GM12864 (cell line): Measurements from ENCODE around the gene OR51V1.
"Not testable (repeated sequence)": the region's sequence is repeated elsewhere in the genome, so short reads cannot be mapped to it uniquely, and the experiment has no call there.

Source experiments
- DNase-seq: peaks from one replicate; pipeline ENCODE4 v3.0.0-alpha.2; 2011; ENCODE audit warnings: low read depth
- H3K4me3 ChIP-seq: 2 replicates; pipeline ENCODE4 v1.5.1; 2011; ENCODE audit warnings: mild to moderate bottlenecking, low read depth, low read length, control low read depth
- CTCF ChIP-seq: IDR thresholded peaks from 2 replicates; pipeline ENCODE4 v1.5.1; 2011; ENCODE audit warnings: low read depth, mild to moderate bottlenecking, moderate library complexity, low read length, control low read depth, inconsistent platforms; ENCODE audit errors: missing control alignments

OR51V1 gene

GRCh38 chr11:5174934-5175333 lies 25.5 kb downstream of the OR51V1 start:
- H3K4me3 ChIP-seq = no peak overlapping the region
- no peak for DNase-seq

GRCh38 chr11:5171856-5172255 lies 28.6 kb downstream of the OR51V1 start:
- DNase-seq = no peak
- TF ChIP-seq CTCF = no peak
- H3K4me3 ChIP-seq = no peak overlapping the region

More at GRCh38 chr11:5174934-5175333, 25.5 kb downstream of the OR51V1 start:
- no peak for TF ChIP-seq CTCF

- H3K4me3 ChIP-seq, DNase-seq: not testable (repeated sequence)
Observed at GRCh38 chr11:5165898-5166297, 34.6 kb downstream of the OR51V1 start.

GRCh38 chr11:5164807-5165206 lies 35.7 kb downstream of the OR51V1 start:
- H3K4me3 ChIP-seq, DNase-seq: not testable (repeated sequence)

- DNase-seq, H3K4me3 ChIP-seq: not testable (repeated sequence)
Observed at GRCh38 chr11:5161045-5161444, 39.4 kb downstream of the OR51V1 start.

- H3K4me3 ChIP-seq, DNase-seq: not testable (repeated sequence)
Observed at GRCh38 chr11:5160217-5160616, 40.3 kb downstream of the OR51V1 start.

GRCh38 chr11:5159806-5160205 lies 40.7 kb downstream of the OR51V1 start:
- no peak for TF ChIP-seq CTCF
- no peak for DNase-seq
- H3K4me3 ChIP-seq = no peak overlapping the region

- H3K4me3 ChIP-seq = no peak within 1 kb of the TSS
- no peak for TF ChIP-seq CTCF
Observed at GRCh38 chr11:5154657-5155056, 45.8 kb downstream of the OR51V1 start, which contains the start of gene OR52A1. Gene OR52A1, minus strand, starts transcription at chr11:5154757. Its CDS starts 2,388 bp downstream, at chr11:5152369.

GRCh38 chr11:5153574-5154431 lies 46.7 kb downstream of the OR51V1 start:
- H3K4me3 ChIP-seq = no peak overlapping the region

More at GRCh38 chr11:5154657-5155056, 45.8 kb downstream of the OR51V1 start, which contains the start of gene OR52A1:
- no peak for DNase-seq

More at GRCh38 chr11:5153574-5154431, 46.7 kb downstream of the OR51V1 start:
- DNase-seq = no peak
- TF ChIP-seq CTCF = no peak
